Measurements from ENCODE around the gene HSDL2.

- TF ChIP-seq EZH2 (IDR thresholded peaks at IDR 0.05; ENCODE audit: insufficient read depth, poor library complexity, severe bottlenecking) (no peak), EZH2phosphoT487 (IDR thresholded peaks at IDR 0.05; ENCODE audit: insufficient read depth, low read depth) (no peak)
Measured at GRCh38 chr9:112485574-112485973, 105.7 kb downstream of the HSDL2 start.

Measured in GM23248 (cell line).